GM13977 (cell line): ENCODE data around the gene NPW.
"Not testable (repeated sequence)": the region's sequence is repeated elsewhere in the genome, so short reads cannot be mapped to it uniquely, and the experiment has no call there.

Source experiments
- DNase-seq: peaks from one replicate; pipeline ENCODE4 v3.0.0; 2012; ENCODE audit warnings: low spot score
- CTCF ChIP-seq: IDR thresholded peaks from 2 replicates; pipeline ENCODE4 v1.5.1; 2012; ENCODE audit warnings: mild to moderate bottlenecking, control low read depth; ENCODE audit not compliant: insufficient read depth; ENCODE audit errors: extremely low read depth, missing control alignments
- in situ Hi-C: fragments of 300-500 bp; cut with MboI; formaldehyde crosslinking; loops from one replicate; pipeline ENCODE4 v1.12.0; 2022; ENCODE audit warnings: low sequenced_read_pairs, low pct_unique_long_range_greater_than_20kb, mixed read lengths, inconsistent platforms; ENCODE audit not compliant: unreplicated experiment

The NPW gene

GRCh38 chr16:2032285-2033056 lies 12.9 kb downstream of the NPW start:
- TF ChIP-seq CTCF, result no peak
- in situ Hi-C loops, result no loop called here
- DNase-seq, result no peak

GRCh38 chr16:2033057-2033908 lies 13.7 kb downstream of the NPW start:
- TF ChIP-seq CTCF, result no peak
- DNase-seq, result no peak
- in situ Hi-C loops, result no loop called here

- DNase-seq, in situ Hi-C loops: not testable (repeated sequence)
Observed at GRCh38 chr16:2033909-2034695, 14.5 kb downstream of the NPW start.

GRCh38 chr16:2034696-2035430 lies 15.3 kb downstream of the NPW start:
- DNase-seq, result no peak
- in situ Hi-C loops, result no loop called here
- TF ChIP-seq CTCF, result no peak

- in situ Hi-C loops, result no loop called here
- TF ChIP-seq CTCF, result no peak
- no peak for DNase-seq
Observed at GRCh38 chr16:2035431-2036199, 16.0 kb downstream of the NPW start.

- no peak for DNase-seq
- in situ Hi-C loops, result no loop called here
- TF ChIP-seq CTCF, result no peak
Observed at GRCh38 chr16:2036200-2036966, 16.8 kb downstream of the NPW start.
